Measurements from ENCODE around the gene MRPS18B. TPM values are rescaled to one million over a fixed set of nuclear protein-coding genes. Genes with fewer than 3 reads are reported as not detected.
A peak's percentile ranks its signal among the peaks of the same experiment; 100 is the strongest.

The MRPS18B gene
- polyA plus RNA-seq, 1 of the 3 experiments (the other 2 are of a cell fraction) = 45.2 TPM

DNA sequence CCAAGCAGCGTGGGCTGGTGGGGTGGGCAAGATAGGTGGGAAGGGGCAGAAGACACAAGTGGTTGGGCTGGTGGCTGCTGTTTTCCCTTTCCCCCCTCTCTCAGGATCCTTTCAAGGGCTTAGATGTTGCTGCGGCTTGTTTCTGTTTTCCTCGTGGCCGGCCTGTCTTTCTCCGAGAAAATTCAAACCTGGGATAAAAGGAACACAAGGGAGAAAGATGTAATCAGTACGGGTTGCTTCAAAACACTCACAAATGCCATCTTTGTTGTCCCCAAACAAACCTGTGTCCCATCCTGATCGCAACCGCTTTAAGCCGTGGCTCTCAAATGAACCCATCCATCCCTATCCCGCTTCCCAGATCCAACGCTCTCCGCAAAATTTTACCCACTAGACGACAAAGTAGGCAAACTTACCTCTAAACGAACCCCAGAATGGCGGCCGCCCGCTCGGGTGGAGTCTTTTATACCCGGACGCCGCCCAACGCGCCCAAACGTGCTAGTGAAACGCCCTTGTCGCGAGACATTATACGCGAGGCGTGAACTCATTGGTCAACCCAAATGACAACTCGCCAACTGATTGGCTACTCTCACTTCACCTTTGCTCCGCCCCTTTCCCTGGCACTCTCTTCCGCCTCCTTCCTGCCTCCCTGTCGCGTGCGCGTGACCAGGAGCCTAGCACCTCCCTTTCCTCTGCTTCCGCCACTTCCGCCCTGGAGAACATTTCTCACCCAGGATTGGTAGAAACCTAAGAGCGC lies 652 bp upstream of the MRPS18B start, which contains the start of gene PPP1R10 (continued):
- TF ChIP-seq SMC3 (IDR thresholded peaks at IDR 0.05; ENCODE audit: low read depth, low read length) = no peak
- TF ChIP-seq GATA2 (CRISPR knock-in tag; IDR thresholded peaks at IDR 0.05) = no peak
- TF ChIP-seq RCOR1 (IDR thresholded peaks at IDR 0.05; ENCODE audit: low read length) = no peak
- peak; percentile 100 for TF ChIP-seq TAF1 (IDR thresholded peaks at IDR 0.05; ENCODE audit: borderline replicate concordance, low read depth, low read length)
- TF ChIP-seq YY1 (IDR thresholded peaks at IDR 0.05; ENCODE audit: low read depth) = peak; percentile 96
- peak; percentile 83 for TF ChIP-seq RFX5 (IDR thresholded peaks at IDR 0.05; ENCODE audit: low read length)
- TF ChIP-seq JUND (IDR thresholded peaks at IDR 0.05) = no peak
- TF ChIP-seq POLR2AphosphoS5 (IDR thresholded peaks at IDR 0.05; ENCODE audit: low read depth, low read length) = peak; percentile 100
- no peak for TF ChIP-seq RAD21 (IDR thresholded peaks at IDR 0.05; ENCODE audit: low read length)
- TF ChIP-seq NFIC (IDR thresholded peaks at IDR 0.05; ENCODE audit: borderline replicate concordance) = no peak
- peak; percentile 98 for TF ChIP-seq FOXM1 (IDR thresholded peaks at IDR 0.05; ENCODE audit: low read depth)
- TF ChIP-seq MXI1 (IDR thresholded peaks at IDR 0.05; ENCODE audit: low read depth, low read length) = no peak
- TF ChIP-seq EZH2phosphoT487 (IDR thresholded peaks at IDR 0.05; ENCODE audit: borderline replicate concordance, low read depth) = no peak
- TF ChIP-seq MEF2A (IDR thresholded peaks at IDR 0.05; ENCODE audit: borderline replicate concordance, low read depth) = no peak
- peak; percentile 87; the same call in 1 of the 2 replicates for TF ChIP-seq ELF1 (IDR thresholded peaks at IDR 0.05)

DNA sequence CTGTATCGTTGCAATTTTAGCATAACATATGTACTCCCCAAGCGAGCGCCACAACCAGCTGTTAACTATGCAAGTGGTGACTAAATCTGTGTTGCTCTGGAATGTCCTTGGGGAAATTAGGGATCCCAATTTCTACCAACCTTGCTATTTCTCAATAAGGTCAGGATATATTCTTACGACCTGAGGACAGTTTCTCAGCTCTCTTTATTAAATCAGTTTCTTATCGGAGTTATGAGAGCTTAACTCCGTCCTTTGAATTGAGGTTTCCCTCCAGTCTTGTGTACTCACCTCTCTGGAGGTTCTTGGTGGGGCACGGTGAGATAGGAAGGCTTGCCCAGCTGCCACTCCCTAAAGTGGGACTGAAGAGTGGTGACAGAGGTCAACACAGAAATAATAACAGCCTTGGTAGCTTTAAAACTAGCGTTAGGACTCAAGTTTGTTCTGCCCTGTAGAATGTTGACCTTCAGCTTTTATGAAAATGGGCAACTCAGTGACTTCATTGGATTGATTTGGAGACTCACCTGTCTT lies 694 bp downstream of the MRPS18B start:
- H3K27me3 ChIP-seq (ENCODE audit: insufficient read depth) = no peaks in the 10 kb centered on the region
- H3K79me2 ChIP-seq (ENCODE audit: insufficient read depth) = peaks cover 68% of the 10 kb centered on the region
- H3K9me3 ChIP-seq = no peaks in the 10 kb centered on the region
- H4K20me1 ChIP-seq (ENCODE audit: insufficient read depth) = peaks cover 6% of the 10 kb centered on the region
- no peaks in the 10 kb centered on the region for H3K9me2 ChIP-seq
- ChIA-PET POLR2A (interaction anchor here (1.0 to 2.1 kb wide), 4 partner anchors 8 to 1085 kb away, joined by 3 to 14 read pairs (median 6); partner anchors contain the start of genes ABCF1 and ATAT1), CTCF (interaction anchor here (1.0 to 2.6 kb wide), 4 partner anchors 54 to 104 kb away, joined by 3 to 8 read pairs (median 6); partner anchors contain the start of gene DHX16)
- H3K4me1 ChIP-seq (ENCODE audit: control insufficient read depth in 1 of 2, insufficient read depth in 2 of 2, low read depth in 1 of 2, low read length in 1 of 2) = peaks cover 16 to 21% of the 10 kb centered on the region in 2 experiments
- TF ChIP-seq CTCF (IDR thresholded peaks at IDR 0.05) (no peak), RXRA (IDR thresholded peaks at IDR 0.05; ENCODE audit: borderline replicate concordance, low read depth) (no peak), USF2 (IDR thresholded peaks at IDR 0.05; ENCODE audit: borderline replicate concordance, low read depth, low read length) (no peak), YY1 (IDR thresholded peaks at IDR 0.05; ENCODE audit: low read depth) (no peak), JUND (IDR thresholded peaks at IDR 0.05) (no peak), MXI1 (IDR thresholded peaks at IDR 0.05; ENCODE audit: low read depth, low read length) (no peak), TAF1 (IDR thresholded peaks at IDR 0.05; ENCODE audit: borderline replicate concordance, low read depth, low read length) (no peak), POLR2AphosphoS5 (IDR thresholded peaks at IDR 0.05; ENCODE audit: low read depth, low read length) (no peak), RFX5 (IDR thresholded peaks at IDR 0.05; ENCODE audit: low read length) (no peak), RAD21 (IDR thresholded peaks at IDR 0.05; ENCODE audit: low read length) (no peak)
- TF ChIP-seq, protein P1, sequence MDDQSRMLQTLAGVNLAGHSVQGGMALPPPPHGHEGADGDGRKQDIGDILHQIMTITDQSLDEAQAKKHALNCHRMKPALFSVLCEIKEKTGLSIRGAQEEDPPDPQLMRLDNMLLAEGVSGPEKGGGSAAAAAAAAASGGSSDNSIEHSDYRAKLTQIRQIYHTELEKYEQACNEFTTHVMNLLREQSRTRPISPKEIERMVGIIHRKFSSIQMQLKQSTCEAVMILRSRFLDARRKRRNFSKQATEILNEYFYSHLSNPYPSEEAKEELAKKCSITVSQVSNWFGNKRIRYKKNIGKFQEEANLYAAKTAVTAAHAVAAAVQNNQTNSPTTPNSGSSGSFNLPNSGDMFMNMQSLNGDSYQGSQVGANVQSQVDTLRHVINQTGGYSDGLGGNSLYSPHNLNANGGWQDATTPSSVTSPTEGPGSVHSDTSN (IDR thresholded peaks at IDR 0.05) = no peak
- 12% methylated on average over 8 of the region's 8 CpGs for WGBS (ENCODE audit: low lambda C conversion rate)
- H3K27ac ChIP-seq (ENCODE audit: low read depth in 2 of 2, low read length in 1 of 2) = peak overlapping the region; percentile 96 to 98; a peak in 3 of 4 replicates
- peak overlapping the region; percentile 75 to 77 for H3K4me3 ChIP-seq (ENCODE audit: low read depth in 2 of 2, low read length in 1 of 2)
- no peak for DNase-seq
- peak overlapping the region; percentile 71 for H3K9ac ChIP-seq
- peak overlapping the region; percentile 50 for H2AFZ ChIP-seq (ENCODE audit: low read depth)
- peaks cover 41% of the 10 kb centered on the region for H3F3A ChIP-seq (replicated peaks; ENCODE audit: insufficient read depth)
- peaks cover 37 to 53% of the 10 kb centered on the region in 2 experiments for H3K36me3 ChIP-seq (replicated peaks in 1 of 2; ENCODE audit: control insufficient read depth in 1 of 2, insufficient read depth in 2 of 2, low read length in 1 of 2)
- peak overlapping the region; percentile 87 for H3K4me2 ChIP-seq

All from SK-N-SH (cell line).